MCF 10A (cell line): ENCODE results near the gene CALR. TPM values are rescaled to one million over a fixed set of nuclear protein-coding genes. Genes with fewer than 3 reads are reported as not detected.

Source experiments
- BruUV-seq: library from RNA; stranded (reverse); fragments of 400-500 nt; replicated peaks from 2 replicates; lab custom pipeline; 2021; lab: Mats Ljungman, UMichigan
- CTCF ChIA-PET: fragments of 300-600 bp; sonication (Branson Sonifier 250); formaldehyde crosslinking; extraction: SDS; loops from one replicate; lab custom pipeline; 2021; ENCODE audit warnings: antibody characterized with exemption, inconsistent platforms; lab: Yijun Ruan, JAX
- POLR2A ChIA-PET: fragments of 300-600, 350-650 bp; sonication (Branson Sonifier 250); formaldehyde crosslinking; extraction: SDS; loops from one replicate; lab custom pipeline; 2020; ENCODE audit warnings: antibody characterized with exemption, inconsistent platforms; lab: Yijun Ruan, JAX
- DNase-seq: peaks from one replicate; pipeline ENCODE4 v3.0.0-alpha.2; 2018; ENCODE audit not compliant: unreplicated experiment
- H3K27ac Mint-ChIP-seq: one replicate; pipeline ENCODE4 v1.8.0; 2022; ENCODE audit warnings: mild to moderate bottlenecking, low read depth, mixed read lengths; ENCODE audit not compliant: unreplicated experiment
- H3K27me3 Mint-ChIP-seq: one replicate; pipeline ENCODE4 v1.8.0; 2022; ENCODE audit warnings: mixed read lengths; ENCODE audit not compliant: insufficient read depth, unreplicated experiment
- H3K36me3 Mint-ChIP-seq: one replicate; pipeline ENCODE4 v1.8.0; 2022; ENCODE audit warnings: mild to moderate bottlenecking, moderate library complexity, mixed read lengths; ENCODE audit not compliant: insufficient read depth, unreplicated experiment
- H3K4me1 Mint-ChIP-seq: one replicate; pipeline ENCODE4 v1.8.0; 2022; ENCODE audit warnings: mixed read lengths; ENCODE audit not compliant: insufficient read depth, unreplicated experiment
- H3K4me3 Mint-ChIP-seq: one replicate; pipeline ENCODE4 v1.8.0; 2022; ENCODE audit warnings: mild to moderate bottlenecking, moderate library complexity, mixed read lengths; ENCODE audit not compliant: unreplicated experiment
- H3K9me3 Mint-ChIP-seq: one replicate; pipeline ENCODE4 v1.8.0; 2022; ENCODE audit warnings: mixed read lengths; ENCODE audit not compliant: unreplicated experiment
- intact Hi-C: fragments of 100-400 bp; cut with micrococcal nuclease; formaldehyde crosslinking; loops from 2 replicates; pipeline ENCODE4 v1.14.1; 2022
- total RNA-seq: library from RNA; stranded (reverse); gene quantifications from 2 replicates; pipeline ENCODE4 v1.2.3, GENCODE V29; 2022
- TF ChIP-seq, protein P1 (sequence below): fragments of 200-600 bp; IDR thresholded peaks from one replicate; pipeline ENCODE4 v1.8.0; 2022; ENCODE audit warnings: antibody characterized with exemption, mild to moderate bottlenecking; ENCODE audit not compliant: unreplicated experiment

Gene CALR
- total RNA-seq, 1 experiment from 2014 or later: 792 TPM

GRCh38 chr19:12944104-12944674 lies 5.8 kb downstream of the CALR start:
- intact Hi-C loops: no loop called here
- peaks cover 88% of the 10 kb centered on the region for H3K36me3 Mint-ChIP-seq
- no peak overlapping the region for H3K4me3 Mint-ChIP-seq
- no peak overlapping the region for H3K27ac Mint-ChIP-seq
- H3K27me3 Mint-ChIP-seq: no peaks in the 10 kb centered on the region
- no TSS peak for BruUV-seq
- DNase-seq: no peak
- H3K4me1 Mint-ChIP-seq: peaks cover 21% of the 10 kb centered on the region
- TF ChIP-seq, protein P1, sequence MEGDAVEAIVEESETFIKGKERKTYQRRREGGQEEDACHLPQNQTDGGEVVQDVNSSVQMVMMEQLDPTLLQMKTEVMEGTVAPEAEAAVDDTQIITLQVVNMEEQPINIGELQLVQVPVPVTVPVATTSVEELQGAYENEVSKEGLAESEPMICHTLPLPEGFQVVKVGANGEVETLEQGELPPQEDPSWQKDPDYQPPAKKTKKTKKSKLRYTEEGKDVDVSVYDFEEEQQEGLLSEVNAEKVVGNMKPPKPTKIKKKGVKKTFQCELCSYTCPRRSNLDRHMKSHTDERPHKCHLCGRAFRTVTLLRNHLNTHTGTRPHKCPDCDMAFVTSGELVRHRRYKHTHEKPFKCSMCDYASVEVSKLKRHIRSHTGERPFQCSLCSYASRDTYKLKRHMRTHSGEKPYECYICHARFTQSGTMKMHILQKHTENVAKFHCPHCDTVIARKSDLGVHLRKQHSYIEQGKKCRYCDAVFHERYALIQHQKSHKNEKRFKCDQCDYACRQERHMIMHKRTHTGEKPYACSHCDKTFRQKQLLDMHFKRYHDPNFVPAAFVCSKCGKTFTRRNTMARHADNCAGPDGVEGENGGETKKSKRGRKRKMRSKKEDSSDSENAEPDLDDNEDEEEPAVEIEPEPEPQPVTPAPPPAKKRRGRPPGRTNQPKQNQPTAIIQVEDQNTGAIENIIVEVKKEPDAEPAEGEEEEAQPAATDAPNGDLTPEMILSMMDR: no peak
- CTCF ChIA-PET: no interaction called here
- no peaks in the 10 kb centered on the region for H3K9me3 Mint-ChIP-seq
- POLR2A ChIA-PET: no interaction called here

DNA sequence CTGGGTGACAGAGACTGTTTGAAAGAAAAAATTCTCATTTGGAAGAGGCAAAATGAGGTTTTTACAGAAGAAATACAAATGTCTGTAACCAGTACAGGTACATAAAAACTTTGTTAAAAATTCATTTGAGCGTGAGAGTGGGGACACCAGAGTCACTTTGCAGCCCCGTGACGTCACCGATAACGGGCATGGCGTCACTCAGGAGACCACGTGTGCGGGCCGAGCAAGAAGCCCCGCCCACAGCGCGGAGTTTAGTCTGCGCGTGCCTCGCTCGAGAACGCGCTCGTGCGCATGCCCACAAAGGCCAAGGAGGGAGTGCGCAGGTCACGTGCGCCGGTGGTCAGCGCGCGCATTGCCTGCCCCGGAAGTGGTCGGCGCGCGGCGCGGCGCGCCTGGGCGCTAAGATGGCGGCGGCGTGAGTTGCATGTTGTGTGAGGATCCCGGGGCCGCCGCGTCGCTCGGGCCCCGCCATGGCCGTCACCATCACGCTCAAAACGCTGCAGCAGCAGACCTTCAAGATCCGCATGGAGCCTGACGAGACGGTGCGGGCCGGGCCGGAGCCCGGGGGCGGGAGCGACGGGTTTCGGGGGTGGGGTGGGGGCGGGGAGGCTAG lies 7.2 kb downstream of the CALR start, which contains the start of gene RAD23A:
RAD23A (plus strand) TSS at position 384 of the 613 bp plus-strand sequence; CDS start at position 471, 87 bp downstream.
- TF ChIP-seq, protein P1: no peak
- Mint-ChIP-seq H3K9me3 (no peaks in the 10 kb centered on the region), H3K27ac (peak within 1 kb of the TSS; percentile 94), H3K4me3 (peak within 1 kb of the TSS; percentile 84), H3K36me3 (peaks cover 88% of the 10 kb centered on the region), H3K4me1 (peaks cover 15% of the 10 kb centered on the region), H3K27me3 (no peaks in the 10 kb centered on the region)
- peak; percentile 99 for DNase-seq
- ChIA-PET POLR2A (interaction anchor here (0.9 to 1.8 kb wide), 7 partner anchors 8 to 207 kb away, joined by 3 to 51 read pairs (median 6); partner anchors contain the start of genes FARSA, GADD45GIP1 and GCDH), CTCF (interaction anchor here (0.6 to 0.9 kb wide), 3 partner anchors 20 to 1507 kb away, joined by 3 to 8 read pairs (median 3); no protein-coding TSS in a partner anchor)
- intact Hi-C loops: no loop called here
- BruUV-seq: no TSS peak

GRCh38 chr19:12946092-12946721 lies 7.8 kb downstream of the CALR start:
- Mint-ChIP-seq H3K9me3 (no peaks in the 10 kb centered on the region), H3K27ac (peak overlapping the region; percentile 94), H3K36me3 (peaks cover 88% of the 10 kb centered on the region), H3K4me1 (peaks cover 13% of the 10 kb centered on the region), H3K4me3 (peak overlapping the region; percentile 84), H3K27me3 (no peaks in the 10 kb centered on the region)
- BruUV-seq: no TSS peak
- DNase-seq: peak; percentile 80
- TF ChIP-seq, protein P1: no peak
- ChIA-PET POLR2A (interaction anchor here (0.6 to 1.8 kb wide), 12 partner anchors 8 to 901 kb away, joined by 3 to 51 read pairs (median 4); partner anchors contain the start of genes FARSA, GADD45GIP1, GCDH and IER2), CTCF (interaction anchor here (0.6 to 0.9 kb wide), 2 partner anchors 19 to 1506 kb away, joined by 3 to 8 read pairs; no protein-coding TSS in a partner anchor)
- intact Hi-C loops: no loop called here
